HG02970 (cell line): ENCODE results near the gene SEL1L.
"Not testable (repeated sequence)": the region's sequence is repeated elsewhere in the genome, so short reads cannot be mapped to it uniquely, and the experiment has no call there.

Experiments used
- ATAC-seq: cut with Tn5 transposase; IDR thresholded peaks from one replicate; pipeline ENCODE4 v1.9.1; 2021; ENCODE audit warnings: mild to moderate bottlenecking, moderate library complexity, moderate number of reproducible peaks; ENCODE audit not compliant: unreplicated experiment, low FRiP score

Gene SEL1L

DNA sequence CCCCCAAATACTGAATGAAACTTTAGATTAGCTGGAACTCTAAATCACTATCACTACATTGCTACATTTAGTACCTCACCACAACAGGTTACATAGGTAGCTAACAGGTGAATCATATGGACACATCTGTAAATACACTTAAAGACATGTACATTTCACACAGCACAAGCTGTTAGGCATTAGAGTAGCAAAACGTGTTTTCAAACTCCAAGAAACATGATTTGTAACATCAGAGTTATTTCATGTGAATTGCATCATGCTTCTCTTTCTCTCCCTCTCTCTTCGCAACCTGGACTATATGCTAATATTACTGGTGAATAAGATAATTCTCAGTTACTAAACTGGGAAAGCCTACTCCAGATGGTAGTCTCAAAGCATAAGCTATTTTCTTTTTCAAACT, 4.3 kb downstream of the SEL1L start:
- no peak for ATAC-seq

DNA sequence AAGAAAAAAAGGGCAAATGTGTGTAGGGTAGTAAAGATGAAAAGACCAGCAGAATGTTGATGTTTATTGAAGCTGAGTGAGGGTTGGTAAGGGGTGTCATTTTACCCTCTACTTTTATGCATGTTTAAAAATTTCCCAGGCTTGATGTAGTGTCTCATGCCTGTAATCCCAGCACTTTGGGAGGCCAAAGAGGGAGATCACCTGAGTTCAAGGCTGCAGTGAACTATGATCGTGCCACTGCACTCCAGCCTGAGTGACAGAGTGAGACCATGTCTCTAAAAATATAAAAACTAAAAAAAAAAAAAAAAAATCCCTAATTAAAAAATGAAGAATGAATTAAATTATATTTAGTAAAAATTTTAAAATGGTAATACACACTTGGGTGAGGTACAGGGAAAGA, 8.5 kb downstream of the SEL1L start:
- no peak for ATAC-seq

DNA sequence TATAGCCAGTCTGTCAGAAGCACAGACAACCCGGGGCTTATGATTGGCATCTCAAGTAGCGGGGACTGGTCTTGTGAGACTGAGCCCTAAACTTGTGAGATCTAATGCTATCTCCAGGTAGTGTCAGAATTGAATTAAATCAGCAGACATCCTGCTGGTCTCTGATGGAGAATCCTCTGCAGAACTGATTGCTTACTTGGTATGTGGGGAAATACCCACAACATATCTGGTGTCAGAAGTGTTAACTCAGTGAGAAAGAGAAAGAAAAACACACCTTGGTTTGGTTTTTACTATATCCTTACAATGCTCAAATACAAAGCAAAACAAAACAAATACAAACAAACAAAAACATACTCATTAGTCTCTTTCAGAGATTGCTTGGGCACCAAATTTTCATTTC, 10.0 kb downstream of the SEL1L start:
- no peak for ATAC-seq

DNA sequence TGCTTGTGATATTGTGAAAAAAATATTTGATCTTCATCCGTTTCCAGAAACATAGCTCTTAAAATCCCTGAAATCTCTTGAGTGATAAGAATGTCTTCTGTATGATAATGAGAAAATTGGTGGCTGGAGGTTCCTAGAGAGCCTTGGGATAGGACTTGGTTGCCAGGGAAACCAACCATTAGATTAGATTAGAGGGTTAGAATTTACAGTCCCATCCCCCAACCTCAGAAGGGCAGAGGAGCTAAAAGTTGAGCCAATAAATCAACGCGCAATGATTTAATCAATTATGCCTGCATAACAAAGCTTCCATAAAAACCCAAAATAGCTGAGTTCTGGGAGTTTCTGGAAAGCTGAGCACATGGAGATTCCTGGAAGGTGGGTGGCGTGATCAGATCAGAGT, 10.6 kb downstream of the SEL1L start:
- ATAC-seq: no peak

DNA sequence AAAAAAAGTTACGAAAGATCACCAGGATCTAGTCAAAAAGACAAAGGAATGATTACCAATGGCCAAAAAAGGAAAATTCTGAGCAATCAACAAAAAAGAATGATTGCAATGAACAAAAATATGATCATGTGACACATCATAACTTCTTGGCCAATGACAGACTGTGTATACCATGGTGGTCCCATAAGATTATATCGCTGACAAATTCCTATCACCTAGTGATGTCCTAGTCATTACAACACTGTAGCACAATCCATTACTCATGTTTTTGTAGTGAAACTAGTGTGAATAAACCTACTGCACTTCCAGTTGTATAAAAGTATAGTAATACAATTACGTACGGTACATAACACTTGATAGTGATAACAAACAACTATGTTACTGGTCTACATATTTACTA, 12.3 kb downstream of the SEL1L start:
- no peak for ATAC-seq

DNA sequence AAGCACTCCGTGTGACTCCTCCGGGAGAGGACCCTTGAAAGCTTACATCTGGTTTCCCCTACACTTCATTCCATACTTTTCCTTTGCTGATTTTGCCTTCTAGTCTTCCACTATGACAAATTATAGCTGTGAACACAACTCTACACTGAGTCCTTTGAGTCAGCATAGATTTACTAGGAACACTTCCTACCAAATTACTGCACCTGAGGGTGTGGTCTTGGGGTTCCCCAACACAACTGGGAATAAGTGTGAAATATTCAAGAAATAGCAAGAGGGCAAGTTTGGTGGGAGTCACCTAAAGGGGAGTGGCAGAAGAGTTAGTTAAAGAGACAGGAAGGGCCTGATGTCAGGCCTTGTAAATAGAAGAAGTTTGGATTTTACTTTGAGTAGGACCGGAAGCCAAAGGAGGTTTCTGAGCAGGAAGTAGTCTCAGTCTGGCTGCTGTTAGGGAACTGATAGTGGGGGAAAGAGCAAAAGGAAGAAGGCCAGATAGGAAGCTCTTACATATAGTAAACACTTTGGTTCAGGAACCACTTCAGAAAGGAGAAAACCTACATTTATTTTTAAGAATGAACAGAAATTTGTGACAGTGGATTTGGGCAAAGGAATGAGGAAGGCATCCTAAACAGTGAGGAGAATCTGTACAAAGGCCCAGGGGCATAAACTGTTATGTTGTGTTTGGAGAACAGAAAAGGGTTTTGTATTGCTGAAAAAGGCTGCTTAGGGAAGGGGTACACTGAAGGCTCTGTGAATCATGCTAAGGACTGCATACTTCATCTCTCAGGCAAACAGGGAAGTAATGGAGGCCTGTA, 14.2 kb downstream of the SEL1L start:
- peak; percentile 62 for ATAC-seq

DNA sequence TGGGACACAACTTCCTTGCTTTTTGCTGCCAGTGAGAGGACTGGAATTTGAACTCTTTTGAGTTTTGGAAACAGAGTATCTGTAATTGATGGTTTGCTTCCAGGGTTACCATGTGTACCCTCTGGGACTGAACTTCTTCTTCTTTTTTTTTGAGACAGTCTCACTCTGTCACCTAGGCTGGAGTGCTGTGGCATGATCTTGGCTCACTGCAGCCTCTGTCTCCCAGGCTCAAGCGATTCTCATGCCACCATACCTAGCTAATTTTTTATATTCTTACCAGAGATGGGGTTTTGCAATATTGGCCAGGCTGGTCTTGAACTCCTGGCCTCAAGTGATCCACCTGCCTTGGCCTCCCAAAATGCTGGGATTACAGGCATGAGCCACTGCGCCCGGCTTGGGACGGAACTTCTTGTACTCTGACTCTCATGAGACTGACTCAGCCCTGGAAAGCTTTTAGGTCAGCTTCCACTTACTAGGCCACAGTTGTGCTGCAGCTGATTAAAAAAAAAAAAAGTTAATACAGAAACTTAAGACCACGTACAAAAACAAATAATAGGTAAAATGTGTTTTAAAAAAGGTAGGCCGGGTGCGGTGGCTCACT, 15.8 kb downstream of the SEL1L start:
- ATAC-seq: no peak

DNA sequence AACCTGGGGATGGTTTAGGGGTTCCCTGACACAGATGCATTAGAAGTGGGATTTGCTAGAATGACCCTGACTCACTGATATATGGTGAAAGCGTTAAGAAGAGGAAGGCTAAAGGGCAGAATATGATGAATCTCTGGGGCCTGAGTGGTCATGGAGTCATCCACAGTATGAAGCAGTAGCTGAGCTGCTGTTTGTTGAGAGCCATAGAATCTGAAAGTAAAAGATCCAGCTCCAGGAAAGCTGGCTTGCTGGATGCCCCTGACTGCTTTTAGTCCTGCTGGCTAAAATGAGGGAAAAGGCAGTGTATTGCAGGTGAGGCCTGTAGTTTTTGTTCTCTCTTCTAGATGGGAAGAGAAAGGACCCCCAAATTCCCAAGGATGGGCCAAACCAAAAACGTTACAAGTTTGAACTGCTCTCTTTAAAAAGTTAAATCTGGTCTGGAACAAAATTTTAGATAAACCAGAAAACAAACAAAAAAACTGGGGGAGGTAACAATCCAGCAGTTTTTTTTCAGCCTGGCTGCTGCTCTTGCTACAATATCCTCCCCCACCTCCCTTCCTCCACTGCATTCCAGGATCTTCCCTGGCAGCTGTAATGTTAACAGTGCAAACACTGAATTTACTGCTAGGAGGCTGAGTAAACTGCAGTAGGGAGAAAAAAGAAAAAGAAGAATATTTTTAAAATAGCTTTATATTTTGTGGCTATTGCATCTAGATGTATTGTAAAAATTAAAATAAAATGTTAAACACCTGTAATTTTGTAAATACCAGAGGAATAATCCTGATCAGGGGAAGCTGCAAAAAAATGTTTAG, 16.5 kb downstream of the SEL1L start:
- no peak for ATAC-seq

DNA sequence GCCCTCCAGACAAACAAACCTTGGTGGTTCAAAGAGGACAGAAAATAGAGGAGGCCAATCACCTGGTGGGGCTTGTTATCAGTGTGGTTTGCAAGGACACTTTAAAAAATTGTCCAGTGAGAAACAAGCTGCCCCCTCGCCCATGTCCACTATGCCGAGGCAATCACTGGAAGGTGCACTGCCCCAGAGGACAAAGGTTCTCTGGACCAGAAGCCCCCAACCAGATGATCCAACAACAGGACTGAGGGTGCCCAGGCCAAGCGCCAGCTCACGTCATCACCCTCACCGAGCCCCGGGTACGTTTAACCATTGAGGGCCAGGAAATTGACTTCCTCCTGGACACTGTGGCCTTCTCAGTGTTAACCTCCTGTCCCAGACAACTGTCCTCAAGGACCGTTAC, 17.7 kb downstream of the SEL1L start:
- ATAC-seq: not testable (repeated sequence)

DNA sequence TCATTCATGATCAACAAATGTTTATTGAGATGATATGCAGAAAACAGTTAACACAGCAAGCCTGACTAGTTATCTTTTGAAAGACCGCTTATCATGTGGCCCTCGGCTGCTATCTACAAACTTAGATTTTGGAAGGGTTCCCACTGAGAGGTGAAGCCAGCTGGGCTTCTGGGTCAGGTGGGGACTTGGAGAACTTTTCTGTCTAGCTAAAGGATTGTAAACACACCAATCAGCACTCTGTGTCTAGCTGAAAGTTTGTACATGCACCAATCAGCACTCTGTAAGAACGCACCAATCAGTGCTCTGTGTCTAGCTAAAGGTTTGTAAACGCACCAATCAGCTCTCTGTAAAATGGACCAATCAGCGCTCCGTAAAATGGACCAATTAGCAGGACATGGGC, 20.8 kb downstream of the SEL1L start:
- ATAC-seq: not testable (repeated sequence)

DNA sequence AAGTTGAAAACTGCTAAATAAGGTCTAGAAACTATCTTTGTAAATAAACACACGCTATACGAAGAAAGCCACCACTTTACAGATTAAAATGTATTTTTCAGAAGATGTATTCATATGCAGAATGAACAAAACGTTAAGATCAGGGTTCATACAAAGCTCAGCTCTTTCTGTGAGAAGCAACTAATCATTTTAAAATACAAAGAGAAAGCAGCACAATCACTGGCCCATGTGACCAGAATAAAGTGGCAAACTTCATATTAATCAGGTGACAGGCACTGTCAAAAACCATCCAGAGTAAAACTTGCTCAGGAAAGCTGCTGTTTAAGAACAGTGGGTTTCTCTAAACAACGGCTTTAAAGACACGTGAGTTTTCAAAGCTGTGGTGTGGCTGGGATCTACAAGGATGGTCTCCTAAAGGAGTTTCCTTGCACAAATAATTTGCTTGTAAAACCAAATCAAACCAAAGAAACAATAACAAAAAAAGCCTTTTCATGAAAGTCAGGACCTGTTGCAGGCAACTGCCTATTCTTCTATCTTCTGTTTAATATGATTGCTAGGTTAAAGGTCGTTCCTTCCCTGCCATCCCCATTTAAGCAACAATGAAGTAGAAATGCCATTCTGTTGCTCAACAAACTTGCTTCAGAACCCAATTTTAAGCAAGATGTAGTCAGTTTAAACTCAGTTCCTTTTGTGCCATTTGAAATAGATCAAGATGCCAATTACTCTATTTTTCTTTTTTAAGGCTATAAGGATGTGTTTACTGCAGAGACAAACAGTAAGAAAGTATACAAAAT, 22.3 kb downstream of the SEL1L start:
- ATAC-seq: no peak

DNA sequence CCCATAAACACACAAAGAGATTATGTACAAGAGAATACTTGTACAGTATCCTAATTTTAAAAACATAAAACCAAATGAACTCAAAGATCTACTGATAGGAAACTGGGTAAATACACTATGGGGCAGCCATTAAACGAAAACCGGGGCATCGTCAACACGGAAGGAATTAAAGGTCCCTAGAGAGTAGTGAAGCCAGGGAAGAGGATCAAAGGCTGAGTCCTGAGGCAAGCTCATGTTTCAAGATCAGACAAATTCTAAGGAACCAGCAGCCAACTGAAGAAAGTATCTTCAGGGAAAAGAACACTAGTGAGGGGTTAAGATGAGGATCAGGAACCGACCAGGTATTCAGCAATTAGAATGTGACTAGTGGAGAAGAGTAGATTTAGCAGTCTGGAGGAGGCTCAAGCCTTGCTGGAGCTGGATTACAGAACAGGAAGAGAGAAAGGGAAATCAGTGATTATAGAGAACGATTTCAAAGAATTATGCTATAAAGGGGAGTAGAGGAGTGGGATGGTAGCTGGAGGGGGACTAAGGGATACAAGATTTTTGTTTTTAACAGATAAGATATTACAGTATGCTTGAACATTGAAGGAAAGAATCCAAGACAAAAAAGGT, 23.7 kb downstream of the SEL1L start:
- ATAC-seq: no peak

DNA sequence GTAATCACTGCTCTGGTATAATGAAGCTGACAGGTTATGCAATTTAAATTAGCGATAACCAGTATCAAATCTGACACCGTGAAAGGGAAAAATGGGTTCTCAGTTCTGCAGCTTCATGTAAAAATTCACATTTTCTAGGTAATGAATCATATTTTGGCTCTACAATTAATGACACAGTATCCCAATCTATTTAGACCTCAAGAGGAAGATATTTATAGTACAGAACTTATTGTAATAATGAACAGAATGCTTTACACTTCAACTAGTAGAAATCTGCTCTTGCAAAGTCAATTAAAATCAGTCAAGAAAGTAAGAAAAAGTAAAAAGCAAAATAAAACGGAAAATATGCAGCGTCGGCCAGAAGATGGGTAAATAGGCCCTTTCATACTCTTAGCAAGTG, 24.3 kb downstream of the SEL1L start:
- no peak for ATAC-seq

DNA sequence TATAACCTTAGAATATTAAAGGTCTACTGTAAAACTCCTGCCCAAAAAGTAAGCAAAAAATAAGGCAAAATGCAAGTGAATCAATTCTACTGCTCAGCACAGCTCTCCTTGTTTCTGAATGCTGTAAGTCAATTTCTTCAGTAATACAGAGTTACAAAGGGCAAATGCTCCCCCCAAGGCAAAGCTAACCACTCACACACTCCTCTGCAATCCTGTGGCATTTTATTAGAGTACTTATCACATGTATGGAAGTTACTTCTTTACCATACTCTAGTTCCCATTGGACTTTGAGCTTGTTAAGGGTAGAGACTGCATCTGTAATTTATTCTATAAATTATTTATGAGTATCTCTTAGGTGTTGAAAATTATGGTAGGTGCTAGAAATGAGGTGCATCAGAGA, 27.2 kb downstream of the SEL1L start:
- ATAC-seq: no peak

DNA sequence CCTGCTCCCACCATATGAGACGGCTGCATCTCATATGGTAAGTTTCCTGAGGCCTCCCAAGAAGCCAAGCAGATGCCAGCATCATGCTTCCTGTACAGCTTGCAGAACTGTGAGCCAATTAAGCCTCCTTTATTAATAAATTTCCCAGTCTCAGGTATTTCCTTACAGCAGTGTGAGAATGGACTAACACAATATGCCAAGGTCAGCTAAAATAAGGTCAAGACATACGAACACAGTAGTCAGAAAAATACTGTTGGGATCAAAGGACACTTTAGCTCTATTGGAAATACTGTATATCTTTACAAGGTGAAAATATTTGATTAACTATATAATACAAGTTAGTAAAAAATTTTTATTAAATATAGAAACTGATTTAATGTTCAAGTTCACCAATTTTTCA, 28.8 kb downstream of the SEL1L start:
- ATAC-seq: no peak

DNA sequence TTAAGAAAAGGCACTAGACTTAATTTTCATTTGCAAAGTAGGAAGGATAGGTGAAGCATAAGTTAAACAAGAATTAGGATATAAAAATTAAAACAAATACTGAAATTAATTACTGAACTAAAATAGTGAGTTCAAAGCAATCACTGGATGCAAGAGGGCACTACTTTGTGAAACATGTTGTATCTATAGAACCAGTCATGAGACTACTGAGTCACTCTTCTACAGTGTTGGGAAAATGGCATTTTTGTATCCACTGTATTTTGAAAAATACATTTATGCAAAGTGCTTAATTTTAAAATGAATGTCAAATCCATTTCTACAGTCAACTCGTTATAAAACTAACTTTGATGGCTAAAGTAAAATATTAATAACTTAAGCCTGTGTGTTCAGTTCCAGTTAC, 47.9 kb downstream of the SEL1L start:
- peak; percentile 19 for ATAC-seq

DNA sequence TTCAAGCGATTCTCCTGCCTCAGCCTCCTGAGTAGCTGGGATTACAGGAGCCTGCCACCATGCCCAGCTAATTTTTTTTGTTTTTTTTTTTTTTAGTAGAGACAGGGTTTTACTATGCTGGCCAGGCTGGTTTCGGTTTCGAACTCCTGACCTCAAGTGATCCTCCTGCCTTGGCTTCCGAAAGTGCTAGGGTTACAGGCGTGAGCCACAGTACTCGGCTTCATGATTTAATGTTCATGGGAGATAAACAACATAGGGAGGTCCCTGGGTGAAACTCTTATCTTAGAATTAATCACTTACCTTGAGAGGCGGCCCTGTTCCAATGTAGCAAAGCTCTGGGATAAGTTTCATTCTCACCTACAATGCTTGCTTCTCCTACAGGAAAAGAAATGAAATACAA, 48.3 kb downstream of the SEL1L start:
- peak; percentile 90 for ATAC-seq

DNA sequence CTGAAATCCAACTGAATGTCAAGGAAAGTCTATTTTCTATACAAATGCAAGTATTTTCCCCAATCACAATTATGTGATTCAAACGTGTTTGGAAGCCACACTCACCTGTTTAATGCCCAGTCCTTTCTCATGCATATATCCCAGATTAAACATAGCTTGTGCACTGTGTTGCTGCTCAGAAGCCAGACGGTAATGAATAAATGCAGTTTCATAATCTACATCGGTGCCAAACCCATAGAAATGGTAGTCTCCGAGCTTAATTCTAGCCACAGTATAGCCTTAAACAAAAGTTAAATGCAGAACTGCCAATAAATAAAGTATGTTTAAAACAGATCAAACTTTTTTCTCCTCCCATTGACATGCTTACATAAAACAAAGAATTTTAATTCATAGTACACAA, 49.5 kb downstream of the SEL1L start:
- ATAC-seq: no peak

DNA sequence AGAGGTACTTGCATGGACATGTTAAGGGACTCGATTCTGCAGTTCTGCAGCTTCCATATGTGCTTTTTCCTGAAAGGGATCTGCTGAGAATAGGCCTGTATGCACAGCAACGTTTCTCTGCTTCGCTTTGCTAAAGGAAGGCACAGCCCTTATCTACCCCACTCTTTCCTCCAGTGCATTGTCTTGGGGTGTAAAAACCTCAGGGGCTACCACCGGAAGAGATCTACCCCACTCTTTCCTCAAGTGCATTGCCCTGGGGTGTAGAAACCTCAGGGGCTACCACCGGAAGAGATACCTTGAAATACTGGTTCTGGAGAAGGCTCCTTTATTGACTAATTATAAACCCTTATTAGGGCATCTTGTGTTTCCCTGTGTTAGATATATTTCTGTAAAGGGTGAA, 52.9 kb downstream of the SEL1L start:
- no peak for ATAC-seq

DNA sequence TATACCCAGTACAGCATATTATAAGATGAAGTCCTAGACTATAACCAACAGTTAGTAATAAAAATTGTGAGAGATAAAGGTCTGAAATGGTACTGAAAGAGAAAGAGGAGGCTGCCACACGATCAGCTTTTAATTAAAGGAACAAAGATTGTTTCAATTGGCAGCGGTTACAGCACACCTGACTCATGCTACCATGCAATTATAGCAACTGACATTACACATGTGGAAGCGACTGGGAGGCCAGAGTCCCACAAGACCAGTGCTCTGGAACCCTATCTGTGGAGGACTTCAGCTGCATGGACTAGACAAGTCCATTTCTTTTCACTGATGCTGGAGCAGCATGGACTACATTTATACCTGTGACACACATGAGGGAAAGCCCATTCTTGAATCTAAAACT, 55.2 kb downstream of the SEL1L start:
- no peak for ATAC-seq
